NT2/D1 (cell line): ENCODE data around the gene IRGC.

Experiments
- DNase-seq: peaks from one replicate; pipeline ENCODE4 v3.0.0-alpha.2; 2011; ENCODE audit warnings: low read depth, low spot score
- H3K27me3 ChIP-seq: 2 replicates; pipeline ENCODE4 v1.6.0; 2011; ENCODE audit warnings: mild to moderate bottlenecking; ENCODE audit not compliant: insufficient read length, insufficient read depth
- H3K36me3 ChIP-seq: 2 replicates; pipeline ENCODE4 v1.6.1; 2011; ENCODE audit warnings: mild to moderate bottlenecking, low read length, mixed read lengths; ENCODE audit not compliant: insufficient read depth, insufficient read length
- H3K4me1 ChIP-seq: 2 replicates; pipeline ENCODE4 v1.5.1; 2011; ENCODE audit not compliant: insufficient read depth, insufficient read length
- H3K4me3 ChIP-seq: 2 replicates; pipeline ENCODE4 v1.5.1; 2011; ENCODE audit warnings: low read depth; ENCODE audit not compliant: insufficient read length
- H3K9ac ChIP-seq: 2 replicates; pipeline ENCODE4 v1.6.0; 2011; ENCODE audit warnings: low read depth; ENCODE audit not compliant: insufficient read length
- H3K9me3 ChIP-seq: 2 replicates; pipeline ENCODE4 v1.5.1; 2011; ENCODE audit warnings: mild to moderate bottlenecking, low read length; ENCODE audit not compliant: insufficient read depth
- SUZ12 ChIP-seq: IDR thresholded peaks from 2 replicates; pipeline ENCODE4 v1.6.1; 2011; ENCODE audit not compliant: insufficient read length, insufficient read depth; ENCODE audit errors: extremely low read depth
- YY1 ChIP-seq: IDR thresholded peaks from 2 replicates; pipeline ENCODE4 v1.6.1; 2011; ENCODE audit not compliant: insufficient read length, insufficient read depth
- ZNF274 ChIP-seq: IDR thresholded peaks from 2 replicates; pipeline ENCODE4 v1.6.1; 2011; ENCODE audit warnings: mild to moderate bottlenecking, low read depth, low read length

The IRGC gene

DNA sequence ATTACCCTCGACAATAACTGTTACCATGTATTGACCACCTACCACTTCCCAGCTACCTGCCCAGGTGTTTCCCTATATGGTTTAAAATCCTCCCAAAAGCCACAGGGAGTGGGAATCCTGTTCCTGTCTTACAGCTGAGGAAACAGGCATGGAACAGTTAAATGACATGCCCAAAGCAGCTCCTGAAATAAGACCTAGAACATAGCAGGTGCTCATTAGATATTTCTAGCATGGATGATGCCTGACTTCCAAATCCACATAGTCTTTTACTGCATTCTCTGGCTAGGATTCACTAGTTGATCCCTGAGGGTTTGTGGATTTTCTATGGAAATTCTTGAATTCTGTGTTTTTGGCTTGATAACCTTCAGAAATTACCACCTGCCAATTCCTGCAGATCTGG lies 51.9 kb downstream of the IRGC start:
- no peak for TF ChIP-seq SUZ12
- no peak for TF ChIP-seq YY1
- no peak for TF ChIP-seq ZNF274
- Histone ChIP-seq H3K36me3 (no peaks in the 10 kb centered on the region), H3K4me1 (peaks cover 8% of the 10 kb centered on the region)

DNA sequence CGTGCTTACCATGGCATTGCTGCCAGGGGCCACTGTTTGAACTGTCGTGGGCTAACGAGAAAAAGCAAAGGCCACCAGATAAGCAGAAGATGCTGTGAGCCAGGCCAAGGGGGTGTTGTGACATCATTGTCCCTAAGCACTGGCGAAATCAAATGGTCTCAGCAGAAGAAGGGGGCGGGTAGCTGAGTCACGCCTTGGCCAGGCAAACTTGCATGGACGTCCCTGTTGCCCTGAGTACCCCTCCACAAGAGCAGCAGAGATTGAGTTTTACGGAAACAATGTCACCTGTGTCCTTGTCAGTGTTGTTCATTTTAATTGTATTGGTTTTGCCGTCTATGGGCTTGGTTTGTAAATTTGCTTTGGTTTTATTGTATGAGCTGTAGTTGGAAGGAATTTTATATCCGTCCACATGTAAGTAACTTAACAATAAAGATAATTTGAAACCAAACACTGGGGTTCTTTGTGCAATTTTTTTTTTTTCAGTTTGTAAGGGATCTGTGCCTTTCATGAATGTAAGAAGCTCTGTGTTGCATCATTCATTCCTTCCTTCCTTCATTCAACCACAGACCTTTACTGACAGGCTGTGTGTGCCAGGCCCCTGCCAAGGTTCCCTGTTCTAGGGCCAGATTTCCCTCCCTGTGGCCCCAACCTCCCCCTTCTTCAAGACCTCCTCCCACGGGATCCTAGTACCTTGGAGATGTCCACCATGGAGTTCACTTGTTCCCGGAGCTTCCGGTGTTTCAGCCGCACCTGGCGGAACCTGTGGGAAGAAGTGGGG lies 52.6 kb downstream of the IRGC start:
- H3K4me1 ChIP-seq, result peaks cover 10% of the 10 kb centered on the region
- DNase-seq, result no peak

More for the DNA sequence above, 51.9 kb downstream of the IRGC start:
- Histone ChIP-seq H3K27me3 (peaks cover 33% of the 10 kb centered on the region), H3K9ac (no peak overlapping the region), H3K4me3 (no peak overlapping the region), H3K9me3 (no peaks in the 10 kb centered on the region)
- DNase-seq, result no peak

DNA sequence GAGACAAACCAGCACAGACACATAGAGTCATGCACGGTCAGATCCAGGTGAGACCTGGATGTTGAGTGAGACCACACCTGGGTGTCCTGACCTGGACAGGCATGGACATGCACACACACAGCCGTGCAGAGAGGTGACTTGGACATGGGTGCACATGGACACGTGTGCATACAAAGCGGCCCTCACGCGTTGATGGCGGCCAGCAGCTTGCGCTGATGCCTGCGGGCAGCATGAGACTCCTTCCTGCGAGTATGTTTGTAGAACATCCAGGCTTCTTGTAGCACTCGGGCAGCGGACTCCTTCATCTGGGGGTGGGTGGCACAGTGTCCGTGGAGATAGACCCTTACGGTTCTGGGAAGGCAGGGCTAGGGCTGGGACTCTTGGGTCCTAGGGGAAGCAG lies 53.4 kb downstream of the IRGC start:
- H3K36me3 ChIP-seq, result no peaks in the 10 kb centered on the region
- DNase-seq, result no peak
- peaks cover 48% of the 10 kb centered on the region for H3K27me3 ChIP-seq

More for the DNA sequence above, 52.6 kb downstream of the IRGC start:
- Histone ChIP-seq H3K27me3 (peaks cover 40% of the 10 kb centered on the region), H3K4me3 (no peak overlapping the region), H3K36me3 (no peaks in the 10 kb centered on the region), H3K9ac (no peak overlapping the region), H3K9me3 (no peaks in the 10 kb centered on the region)
- TF ChIP-seq ZNF274 (no peak), SUZ12 (no peak), YY1 (no peak)

More for the DNA sequence above, 53.4 kb downstream of the IRGC start:
- Histone ChIP-seq H3K4me3 (no peak overlapping the region), H3K9ac (no peak overlapping the region), H3K4me1 (peaks cover 12% of the 10 kb centered on the region), H3K9me3 (no peaks in the 10 kb centered on the region)
- no peak for TF ChIP-seq ZNF274
- TF ChIP-seq YY1, result no peak
- TF ChIP-seq SUZ12, result no peak
